Activated CD8-positive, alpha-beta T cell treated with anti-CD3 and anti-CD28 coated beads for 36 hours (primary cell): ENCODE measurements around the gene EEF1A2. TPM values are rescaled to one million over a fixed set of nuclear protein-coding genes. Genes with fewer than 3 reads are reported as not detected.

ENCODE experiments used
- ATAC-seq: fragments of 200-7000 bp; cut with Tn5 transposase; one replicate; pipeline ENCODE4 v1.10.0; 2021; ENCODE audit warnings: mild to moderate bottlenecking, moderate library complexity
- CTCF ChIA-PET: fragments of 350-600 bp; sonication (Branson Sonifier 250); formaldehyde crosslinking; loops from one replicate; lab custom pipeline; 2021; ENCODE audit warnings: antibody characterized with exemption; lab: Charles Lee
- POLR2A ChIA-PET: fragments of 350-600 bp; sonication (Branson Sonifier 250); formaldehyde crosslinking; loops from one replicate; lab custom pipeline; 2021; ENCODE audit warnings: antibody characterized with exemption; lab: Charles Lee
- DNase-seq: peaks from one replicate; pipeline ENCODE4 v3.0.0-alpha.2; 2020
- H3K27ac Mint-ChIP-seq: one replicate; pipeline ENCODE4 v1.8.0; 2021; ENCODE audit warnings: mild to moderate bottlenecking, mixed read lengths
- H3K27me3 Mint-ChIP-seq: one replicate; pipeline ENCODE4 v1.8.0; 2021; ENCODE audit warnings: mixed read lengths
- H3K36me3 Mint-ChIP-seq: one replicate; pipeline ENCODE4 v1.8.0; 2021; ENCODE audit warnings: low read depth, mixed read lengths
- H3K4me1 Mint-ChIP-seq: one replicate; pipeline ENCODE4 v1.8.0; 2021; ENCODE audit warnings: low read depth, mixed read lengths
- H3K4me3 Mint-ChIP-seq: one replicate; pipeline ENCODE4 v1.8.0; 2021; ENCODE audit warnings: mild to moderate bottlenecking, moderate library complexity, mixed read lengths
- H3K9me3 Mint-ChIP-seq: one replicate; pipeline ENCODE4 v1.8.0; 2021; ENCODE audit warnings: mixed read lengths
- intact Hi-C: fragments of 100-400 bp; cut with micrococcal nuclease; formaldehyde crosslinking; loops from one replicate; pipeline ENCODE4 v1.10.0; 2022
- total RNA-seq, 2 experiments: library from RNA; stranded (reverse); gene quantifications; one replicate each; pipeline ENCODE4 v1.2.3, GENCODE V29; 2021
- TF ChIP-seq, protein P1 (sequence below): fragments of 200-600 bp; IDR thresholded peaks from one replicate; pipeline ENCODE4 v1.8.0; 2022; ENCODE audit warnings: antibody characterized with exemption, mild to moderate bottlenecking

The EEF1A2 gene
- total RNA-seq, 2 experiments from 2014 or later: 1.4 to 2.2 TPM

DNA sequence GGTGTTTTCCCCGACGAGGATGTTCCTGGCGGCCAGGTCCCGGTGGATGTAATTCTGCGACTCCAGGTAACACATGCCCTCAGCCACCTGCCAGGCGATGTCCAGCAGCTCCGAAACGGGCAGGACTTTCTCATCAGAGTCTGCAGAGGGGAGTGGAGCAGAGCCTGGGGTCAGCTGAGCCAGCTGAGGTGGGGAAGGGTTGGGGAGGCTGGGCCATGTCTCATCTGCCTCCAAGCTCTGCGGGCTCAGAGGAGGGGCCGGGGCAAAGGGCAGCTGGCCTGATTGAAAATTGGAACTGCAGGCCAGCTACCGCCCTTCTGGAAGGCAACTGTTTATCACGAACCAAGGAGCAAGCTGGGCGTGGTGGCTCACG is 31.9 kb upstream of the EEF1A2 start:
- H3K36me3 Mint-ChIP-seq: no peaks in the 10 kb centered on the region
- H3K4me1 Mint-ChIP-seq: peaks cover 7% of the 10 kb centered on the region
- no peaks in the 10 kb centered on the region for H3K9me3 Mint-ChIP-seq
- intact Hi-C loops: no loop called here
- ATAC-seq (no peak), DNase-seq (no peak)
- no peaks in the 10 kb centered on the region for H3K27me3 Mint-ChIP-seq
- no peak overlapping the region for H3K4me3 Mint-ChIP-seq
- CTCF ChIA-PET: no interaction called here
- POLR2A ChIA-PET: interaction anchor here (0.6 to 4.0 kb wide), 3 partner anchors 9 to 168 kb away, joined by 3 to 20 read pairs (median 3); no protein-coding TSS in a partner anchor
- H3K27ac Mint-ChIP-seq: no peak overlapping the region
- TF ChIP-seq, protein P1, sequence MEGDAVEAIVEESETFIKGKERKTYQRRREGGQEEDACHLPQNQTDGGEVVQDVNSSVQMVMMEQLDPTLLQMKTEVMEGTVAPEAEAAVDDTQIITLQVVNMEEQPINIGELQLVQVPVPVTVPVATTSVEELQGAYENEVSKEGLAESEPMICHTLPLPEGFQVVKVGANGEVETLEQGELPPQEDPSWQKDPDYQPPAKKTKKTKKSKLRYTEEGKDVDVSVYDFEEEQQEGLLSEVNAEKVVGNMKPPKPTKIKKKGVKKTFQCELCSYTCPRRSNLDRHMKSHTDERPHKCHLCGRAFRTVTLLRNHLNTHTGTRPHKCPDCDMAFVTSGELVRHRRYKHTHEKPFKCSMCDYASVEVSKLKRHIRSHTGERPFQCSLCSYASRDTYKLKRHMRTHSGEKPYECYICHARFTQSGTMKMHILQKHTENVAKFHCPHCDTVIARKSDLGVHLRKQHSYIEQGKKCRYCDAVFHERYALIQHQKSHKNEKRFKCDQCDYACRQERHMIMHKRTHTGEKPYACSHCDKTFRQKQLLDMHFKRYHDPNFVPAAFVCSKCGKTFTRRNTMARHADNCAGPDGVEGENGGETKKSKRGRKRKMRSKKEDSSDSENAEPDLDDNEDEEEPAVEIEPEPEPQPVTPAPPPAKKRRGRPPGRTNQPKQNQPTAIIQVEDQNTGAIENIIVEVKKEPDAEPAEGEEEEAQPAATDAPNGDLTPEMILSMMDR: no peak

DNA sequence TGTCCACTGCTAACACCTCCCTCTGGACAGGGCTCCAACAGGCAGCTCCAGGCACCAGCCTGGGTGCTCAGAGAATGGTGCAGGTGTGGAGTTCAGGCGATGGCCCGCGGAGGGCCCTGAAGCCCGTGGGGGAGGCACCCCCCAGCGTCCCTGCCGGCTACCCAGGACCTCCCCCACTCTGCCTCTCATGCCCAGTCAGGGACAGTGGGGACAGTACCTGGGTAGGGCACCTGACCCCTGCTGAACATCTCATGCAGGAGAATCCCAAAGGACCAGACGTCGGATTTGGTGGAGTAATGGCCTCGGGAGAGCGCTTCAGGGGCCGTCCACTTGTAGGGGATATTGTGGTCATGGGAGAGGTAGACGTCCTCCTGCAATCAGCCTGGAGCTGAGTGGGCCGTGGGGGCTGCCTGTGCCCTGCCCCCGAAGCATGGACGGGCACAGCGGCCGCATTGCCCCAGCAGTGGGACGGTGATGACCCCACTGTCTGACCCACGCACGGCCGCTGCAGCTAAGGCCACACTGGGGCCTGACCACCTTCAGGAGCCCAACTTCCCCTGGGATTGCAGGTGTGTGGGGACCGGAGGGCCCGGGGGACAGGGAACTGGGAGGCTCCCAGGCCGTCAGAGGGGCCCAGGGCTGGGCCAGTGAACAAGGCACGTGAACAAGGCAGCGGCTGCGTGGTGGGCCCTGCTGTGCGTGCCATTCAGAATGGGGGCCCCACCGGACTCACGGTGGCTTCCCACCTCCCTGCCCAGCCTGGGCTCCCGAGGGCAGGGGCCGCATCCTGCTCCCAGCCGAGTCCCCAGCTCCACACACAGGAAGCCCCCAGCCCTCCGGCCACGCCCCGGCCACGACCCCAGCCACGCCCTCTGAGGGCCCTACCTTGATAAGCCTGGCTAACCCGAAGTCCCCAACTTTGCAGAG is 31.2 kb upstream of the EEF1A2 start:
- Mint-ChIP-seq H3K4me3 (no peak overlapping the region), H3K4me1 (peaks cover 7% of the 10 kb centered on the region), H3K27ac (no peak overlapping the region), H3K36me3 (no peaks in the 10 kb centered on the region), H3K9me3 (no peaks in the 10 kb centered on the region), H3K27me3 (no peaks in the 10 kb centered on the region)
- ChIA-PET CTCF (interaction anchor here (0.6 to 1.7 kb wide), 2 partner anchors 7 to 34 kb away, joined by 3 to 9 read pairs; partner anchors contain the start of gene PTK6), POLR2A (interaction anchor here (1.5 to 4.0 kb wide), 3 partner anchors 7 to 11 kb away, joined by 4 to 20 read pairs (median 6); partner anchors contain the start of gene PTK6)
- ATAC-seq: no peak
- TF ChIP-seq, protein P1: no peak
- intact Hi-C loops: no loop called here
- DNase-seq: no peak

GRCh38 chr20:63529180-63529860 is 30.4 kb upstream of the EEF1A2 start:
- Mint-ChIP-seq H3K9me3 (no peaks in the 10 kb centered on the region), H3K4me1 (peaks cover 7% of the 10 kb centered on the region), H3K27ac (no peak overlapping the region), H3K27me3 (no peaks in the 10 kb centered on the region), H3K36me3 (peaks cover 2% of the 10 kb centered on the region), H3K4me3 (no peak overlapping the region)
- ChIA-PET CTCF (interaction anchor here (1.1 to 1.7 kb wide), 2 partner anchors 8 to 33 kb away, joined by 3 to 9 read pairs; partner anchors contain the start of gene PTK6), POLR2A (interaction anchor here (0.8 to 4.0 kb wide), 4 partner anchors 7 to 11 kb away, joined by 3 to 20 read pairs (median 5); partner anchors contain the start of gene PTK6)
- DNase-seq (no peak), ATAC-seq (no peak)
- TF ChIP-seq, protein P1: no peak
- intact Hi-C loops: no loop called here

DNA sequence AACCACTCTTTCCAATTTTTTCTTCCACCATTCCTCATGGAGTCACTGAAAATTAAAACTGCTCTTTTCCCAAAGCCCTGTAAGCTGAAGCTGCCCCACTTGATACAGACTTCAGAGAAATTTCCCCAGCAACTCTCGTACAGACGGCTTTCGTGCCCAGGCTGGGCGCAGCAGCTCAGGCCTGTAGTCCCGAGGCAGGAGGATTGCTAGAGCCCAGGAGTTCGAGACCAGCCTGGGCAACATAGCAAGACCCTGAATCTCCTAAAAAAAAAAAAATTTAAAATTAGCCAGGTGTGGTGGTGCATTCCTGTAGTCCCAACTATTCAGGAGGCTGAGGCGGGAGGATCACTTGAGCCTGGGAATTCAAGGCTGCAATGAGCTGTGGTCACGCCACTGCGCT is 28.3 kb upstream of the EEF1A2 start:
- H3K4me1 Mint-ChIP-seq: peaks cover 11% of the 10 kb centered on the region
- H3K36me3 Mint-ChIP-seq: peaks cover 21% of the 10 kb centered on the region
- no peak overlapping the region for H3K4me3 Mint-ChIP-seq
- intact Hi-C loops: no loop called here
- TF ChIP-seq, protein P1: no peak
- DNase-seq: no peak
- ChIA-PET POLR2A (no interaction called here), CTCF (interaction anchor here (1.5 kb wide), 1 partner anchor 31 kb away, joined by 4 read pairs; no protein-coding TSS in a partner anchor)
- no peaks in the 10 kb centered on the region for H3K27me3 Mint-ChIP-seq
- H3K9me3 Mint-ChIP-seq: peaks cover 6% of the 10 kb centered on the region
- H3K27ac Mint-ChIP-seq: no peak overlapping the region
- ATAC-seq: no peak
